Left lung (tissue), 10 donors: ENCODE measurements around the gene RASGRF2. TPM values are rescaled to one million over a fixed set of nuclear protein-coding genes. Genes with fewer than 3 reads are reported as not detected.
A peak's percentile ranks its signal among the peaks of the same experiment; 100 is the strongest.

Experiments used
- ATAC-seq: fragments of 200-7000 bp; cut with Tn5 transposase; one replicate; pipeline ENCODE4 v1.9.1; 2020; ENCODE audit warnings: moderate library complexity
- DNase-seq, 4 donors: peaks; one replicate each; pipeline ENCODE4 v3.0.0-alpha.2; 2013 to 2020
- H3K27ac ChIP-seq, 2 donors: fragments of 200-600 bp; sonication (generic) in 1 of 2; one replicate each; pipeline versions ENCODE4 v1.5.0 to v1.8.0; 2020 to 2021
- H3K27me3 ChIP-seq, 2 donors: fragments of 200-600 bp; sonication (generic) in 1 of 2; one replicate each; pipeline versions ENCODE4 v1.5.0 to v1.8.0; 2020 to 2021
- H3K36me3 ChIP-seq, 2 donors: fragments of 200-600 bp; sonication (generic) in 1 of 2; one replicate each; pipeline versions ENCODE4 v1.5.0 to v1.8.0; 2020 to 2021
- H3K4me1 ChIP-seq, 2 donors: fragments of 200-600 bp; one replicate each; pipeline ENCODE4 v1.8.0; 2021
- H3K4me3 ChIP-seq, 2 donors: fragments of 200-600 bp; sonication (generic) in 1 of 2; one replicate each; pipeline versions ENCODE4 v1.5.0 to v1.8.0; 2020 to 2021; ENCODE audit warnings: mild to moderate bottlenecking in 1 of 2
- H3K9me3 ChIP-seq, 2 donors: fragments of 200-600 bp; sonication (generic) in 1 of 2; one replicate each; pipeline versions ENCODE4 v1.5.0 to v1.8.0; 2020 to 2021
- intact Hi-C, 2 donors: fragments of 100-400 bp; cut with DNase I; formaldehyde crosslinking; loops; one replicate each; pipeline versions ENCODE4 v1.11.2 to v1.14.2; 2022
- polyA plus RNA-seq, 6 donors: library from polyadenylated mRNA; unstranded; fragments of 120-200 nt; gene quantifications; one replicate each; pipeline ENCODE4 v1.2.1, GENCODE V29; 2013; ENCODE audit not compliant: insufficient read length in 6 of 6
- total RNA-seq, 2 donors: library from RNA; stranded (reverse); fragmentation: NEBNext Ultra II Directional; extraction: Animal tissue kit (Norgen Biotek cat#: 25700); gene quantifications; one replicate each; pipeline ENCODE4 v1.2.1, GENCODE V29; 2021
- TF ChIP-seq, protein P1 (sequence below), 2 donors: fragments of 200-600 bp; sonication (generic) in 1 of 2; IDR thresholded peaks; one replicate each; pipeline versions ENCODE4 v1.5.0 to v1.8.0; 2021; ENCODE audit warnings: antibody characterized with exemption in 2 of 2
- donor health status: DM: no; HTN: yes; CAD: no.
- donor health status: DM: no; HTN: no; CAD: no.

The RASGRF2 gene
- total and polyA plus RNA-seq, 8 donors, result 1.3 to 7.5 (median 2.8) TPM

DNA sequence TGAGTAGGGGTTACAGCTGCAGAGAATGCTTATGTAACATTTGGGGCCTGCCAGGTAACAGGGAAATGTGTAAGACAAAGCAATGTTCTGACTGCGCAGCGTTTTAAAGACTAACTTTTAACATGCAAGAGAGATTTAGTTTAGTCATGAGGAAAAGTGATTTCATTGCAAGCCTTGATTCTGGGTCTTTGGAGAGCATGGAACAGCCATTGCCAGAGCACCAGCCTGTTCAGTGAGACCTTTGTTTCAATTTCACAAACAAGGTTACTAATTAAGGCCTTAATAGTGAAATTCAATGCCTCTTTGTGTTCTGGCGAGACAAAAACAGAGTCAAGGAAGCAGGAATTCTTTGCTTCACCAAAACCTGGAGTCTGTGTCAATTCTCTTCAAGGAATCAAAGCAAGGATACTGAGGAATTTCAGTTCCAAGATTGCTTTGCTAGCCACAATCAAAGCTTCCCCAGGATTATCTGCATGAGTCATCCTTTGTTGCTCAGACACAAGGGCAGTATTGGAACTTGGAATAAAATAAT is 287.3 kb downstream of the RASGRF2 start:
- no peaks in the 10 kb centered on the region for H3K27me3 ChIP-seq
- no peaks in the 10 kb centered on the region for H3K9me3 ChIP-seq
- DNase-seq (no peak), ATAC-seq (peak; percentile 17)
- peak overlapping the region in 1 of 2 donors; percentile 8 for H3K27ac ChIP-seq
- no peak overlapping the region for H3K4me3 ChIP-seq
- TF ChIP-seq, protein P1, sequence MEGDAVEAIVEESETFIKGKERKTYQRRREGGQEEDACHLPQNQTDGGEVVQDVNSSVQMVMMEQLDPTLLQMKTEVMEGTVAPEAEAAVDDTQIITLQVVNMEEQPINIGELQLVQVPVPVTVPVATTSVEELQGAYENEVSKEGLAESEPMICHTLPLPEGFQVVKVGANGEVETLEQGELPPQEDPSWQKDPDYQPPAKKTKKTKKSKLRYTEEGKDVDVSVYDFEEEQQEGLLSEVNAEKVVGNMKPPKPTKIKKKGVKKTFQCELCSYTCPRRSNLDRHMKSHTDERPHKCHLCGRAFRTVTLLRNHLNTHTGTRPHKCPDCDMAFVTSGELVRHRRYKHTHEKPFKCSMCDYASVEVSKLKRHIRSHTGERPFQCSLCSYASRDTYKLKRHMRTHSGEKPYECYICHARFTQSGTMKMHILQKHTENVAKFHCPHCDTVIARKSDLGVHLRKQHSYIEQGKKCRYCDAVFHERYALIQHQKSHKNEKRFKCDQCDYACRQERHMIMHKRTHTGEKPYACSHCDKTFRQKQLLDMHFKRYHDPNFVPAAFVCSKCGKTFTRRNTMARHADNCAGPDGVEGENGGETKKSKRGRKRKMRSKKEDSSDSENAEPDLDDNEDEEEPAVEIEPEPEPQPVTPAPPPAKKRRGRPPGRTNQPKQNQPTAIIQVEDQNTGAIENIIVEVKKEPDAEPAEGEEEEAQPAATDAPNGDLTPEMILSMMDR (IDR thresholded peaks at IDR 0.05), result no peak
- intact Hi-C loops, result no loop called here
- H3K4me1 ChIP-seq, result no peaks in the 10 kb centered on the region
- no peaks in the 10 kb centered on the region for H3K36me3 ChIP-seq

DNA sequence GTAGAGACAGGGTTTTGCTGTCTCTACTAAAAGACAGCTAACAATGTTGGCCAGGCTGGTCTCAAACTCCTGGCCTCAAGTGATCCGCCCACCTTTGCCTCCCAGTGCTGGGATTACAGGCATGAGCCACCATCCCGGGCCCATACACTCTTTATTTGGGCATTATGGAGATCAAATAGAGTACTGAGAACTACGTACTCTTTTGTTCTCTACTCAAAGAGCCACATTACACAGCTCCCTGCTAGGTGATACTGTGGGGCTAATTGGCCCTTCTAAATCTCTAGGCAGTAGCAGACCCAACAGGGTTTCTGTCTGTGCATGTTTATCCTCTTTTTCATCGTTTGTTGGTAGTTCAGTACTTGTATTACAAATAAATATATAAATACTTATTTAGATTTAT is 289.1 kb downstream of the RASGRF2 start:
- intact Hi-C loops, result no loop called here
- DNase-seq (no peak), ATAC-seq (no peak)
- TF ChIP-seq, protein P1 (IDR thresholded peaks at IDR 0.05), result no peak
- Histone ChIP-seq H3K27me3 (no peaks in the 10 kb centered on the region), H3K27ac (no peak overlapping the region), H3K36me3 (no peaks in the 10 kb centered on the region), H3K4me3 (no peak overlapping the region), H3K9me3 (no peaks in the 10 kb centered on the region), H3K4me1 (no peaks in the 10 kb centered on the region)

DNA sequence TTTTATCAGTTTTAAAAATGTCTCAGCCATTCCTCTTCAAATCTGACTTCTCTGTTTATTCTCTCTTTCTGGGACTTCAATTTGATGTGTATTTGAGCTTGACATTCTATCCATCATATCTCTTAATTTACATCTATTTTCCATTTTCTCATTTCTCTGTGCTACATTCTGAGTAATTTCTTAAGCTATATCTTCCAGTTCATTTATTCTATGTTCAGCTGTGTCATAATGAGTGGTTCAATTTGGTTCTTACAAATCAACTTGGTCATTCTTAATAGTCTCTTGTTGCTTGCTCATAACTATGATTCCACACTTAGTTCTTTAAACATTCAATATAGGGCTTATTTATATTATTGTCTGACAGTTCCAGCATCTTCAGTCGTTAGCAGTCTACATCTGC is 289.8 kb downstream of the RASGRF2 start:
- Histone ChIP-seq H3K4me1 (no peaks in the 10 kb centered on the region), H3K36me3 (no peaks in the 10 kb centered on the region), H3K27me3 (no peaks in the 10 kb centered on the region), H3K4me3 (no peak overlapping the region), H3K27ac (no peak overlapping the region), H3K9me3 (no peaks in the 10 kb centered on the region)
- intact Hi-C loops, result no loop called here
- ATAC-seq (no peak), DNase-seq (no peak)
- TF ChIP-seq, protein P1 (IDR thresholded peaks at IDR 0.05), result no peak

DNA sequence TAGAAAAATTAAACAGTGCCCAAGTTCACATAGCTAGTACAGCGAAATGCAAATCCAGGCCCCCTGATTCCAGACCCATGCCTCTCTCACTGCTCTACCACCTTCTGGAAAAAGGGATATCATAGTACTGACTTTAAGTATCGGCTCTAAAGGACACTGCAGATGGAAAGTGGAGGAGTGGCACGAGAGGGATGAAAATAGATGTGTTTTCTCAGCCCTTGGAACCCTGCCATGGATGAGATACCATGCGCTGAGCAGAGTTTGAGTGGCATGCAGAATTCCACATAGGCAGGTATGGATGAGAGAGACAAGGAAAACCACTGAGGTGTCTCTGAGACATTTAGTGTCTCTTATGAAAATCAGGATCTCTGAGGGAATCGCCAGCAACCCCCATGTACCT is 291.8 kb downstream of the RASGRF2 start:
- H3K9me3 ChIP-seq, result no peaks in the 10 kb centered on the region
- no peak overlapping the region for H3K4me3 ChIP-seq
- H3K27me3 ChIP-seq, result no peaks in the 10 kb centered on the region
- TF ChIP-seq, protein P1 (IDR thresholded peaks at IDR 0.05), result no peak
- H3K36me3 ChIP-seq, result no peaks in the 10 kb centered on the region
- H3K27ac ChIP-seq, result no peak overlapping the region
- intact Hi-C loops, result no loop called here
- DNase-seq (no peak), ATAC-seq (no peak)
- H3K4me1 ChIP-seq, result no peaks in the 10 kb centered on the region

DNA sequence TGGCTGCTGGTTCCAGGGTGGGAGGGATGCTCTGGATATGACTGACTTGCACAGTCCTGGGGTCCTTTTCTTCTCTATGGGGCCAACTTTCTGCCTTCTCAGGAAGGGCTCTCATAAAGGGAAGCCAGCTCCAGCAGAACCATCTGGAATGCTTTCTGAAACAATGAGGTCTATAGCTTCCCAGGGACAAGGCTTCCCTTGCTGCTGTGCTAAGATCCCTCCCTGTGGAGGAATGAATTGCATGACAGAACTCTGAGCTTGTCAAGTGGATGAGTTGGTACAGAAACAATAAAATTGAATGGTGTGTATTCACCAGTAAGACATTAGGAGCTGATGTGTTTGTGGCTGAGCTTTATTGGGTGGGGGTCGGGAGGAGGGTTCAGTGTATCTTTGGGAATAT is 292.7 kb downstream of the RASGRF2 start:
- Histone ChIP-seq H3K27me3 (no peaks in the 10 kb centered on the region), H3K4me1 (no peaks in the 10 kb centered on the region), H3K27ac (no peak overlapping the region), H3K9me3 (no peaks in the 10 kb centered on the region), H3K4me3 (no peak overlapping the region), H3K36me3 (no peaks in the 10 kb centered on the region)
- no peak for ATAC-seq
- intact Hi-C loops, result no loop called here
- no peak for DNase-seq
- TF ChIP-seq, protein P1 (IDR thresholded peaks at IDR 0.05), result no peak
